Epithelial cell of proximal tubule (primary cell): ENCODE measurements around the gene SFMBT1. TPM values are rescaled to one million over a fixed set of nuclear protein-coding genes. Genes with fewer than 3 reads are reported as not detected.

Experiments
- DNase-seq: peaks from one replicate; pipeline ENCODE4 v3.0.0-alpha.2; 2011; ENCODE audit warnings: low read depth
- H3K4me3 ChIP-seq: 2 replicates; pipeline ENCODE4 v1.5.1; 2011; ENCODE audit warnings: low read depth, mild to moderate bottlenecking, low read length
- CTCF ChIP-seq: conservative IDR thresholded peaks from 2 replicates; pipeline ENCODE4 v1.5.1; 2012; ENCODE audit warnings: low read depth, mild to moderate bottlenecking, low read length
- total RNA-seq: library from RNA; depleted of rRNA; stranded (reverse); fragments of >200 nt; gene quantifications from 2 replicates; pipeline ENCODE4 v1.2.3, GENCODE V29; 2015

The SFMBT1 gene
- total RNA-seq, 1 donor from 2014 or later, result 1.8 TPM

GRCh38 chr3:53016236-53016635 is 29.6 kb downstream of the SFMBT1 start:
- TF ChIP-seq CTCF, result no peak
- DNase-seq, result no peak
- no peak overlapping the region for H3K4me3 ChIP-seq

- TF ChIP-seq CTCF, result no peak
- no peak overlapping the region for H3K4me3 ChIP-seq
- DNase-seq, result no peak
Observed at GRCh38 chr3:53011324-53011723, 34.5 kb downstream of the SFMBT1 start.

- TF ChIP-seq CTCF, result no peak
- H3K4me3 ChIP-seq, result no peak overlapping the region
- DNase-seq, result no peak
Observed at GRCh38 chr3:53009826-53010539, 35.9 kb downstream of the SFMBT1 start.

GRCh38 chr3:53008932-53009331 is 36.9 kb downstream of the SFMBT1 start:
- DNase-seq, result no peak
- no peak for TF ChIP-seq CTCF
- no peak overlapping the region for H3K4me3 ChIP-seq

GRCh38 chr3:53005854-53006513 is 39.9 kb downstream of the SFMBT1 start:
- no peak overlapping the region for H3K4me3 ChIP-seq
- no peak for DNase-seq
- TF ChIP-seq CTCF, result no peak

GRCh38 chr3:53005338-53005737 is 40.5 kb downstream of the SFMBT1 start:
- no peak overlapping the region for H3K4me3 ChIP-seq
- DNase-seq, result no peak
- no peak for TF ChIP-seq CTCF

GRCh38 chr3:53003320-53003719 is 42.6 kb downstream of the SFMBT1 start:
- H3K4me3 ChIP-seq, result no peak overlapping the region
- no peak for DNase-seq
- TF ChIP-seq CTCF, result no peak
